A673 (cell line): ENCODE results near the gene ABCC10. TPM values are rescaled to one million over a fixed set of nuclear protein-coding genes. Genes with fewer than 3 reads are reported as not detected.

ENCODE experiments used
- Bru-seq: library from RNA; stranded (reverse); fragments of 400-500 nt; gene quantifications from one replicate; lab custom pipeline; 2021; lab: Mats Ljungman, UMichigan
- BruChase-seq, 2 experiments: library from RNA; stranded (reverse); fragments of 400-500 nt; gene quantifications; one replicate each; lab custom pipeline; 2021; lab: Mats Ljungman, UMichigan
- BruUV-seq: library from RNA; stranded (reverse); fragments of 400-500 nt; replicated peaks from 2 replicates; lab custom pipeline; 2021; lab: Mats Ljungman, UMichigan
- CTCF ChIA-PET: fragments of 300-600 bp; sonication (Branson Sonifier 250); formaldehyde crosslinking; loops from one replicate; lab custom pipeline; 2022; ENCODE audit warnings: antibody characterized with exemption; lab: Charles Lee
- POLR2A ChIA-PET: fragments of 300-600 bp; sonication (Branson Sonifier 250); formaldehyde crosslinking; loops from one replicate; lab custom pipeline; 2022; ENCODE audit warnings: antibody characterized with exemption; ENCODE audit not compliant: low non-redundant PET; lab: Charles Lee
- DNase-seq: peaks from one replicate; pipeline ENCODE4 v3.0.0-alpha.2; 2015; ENCODE audit warnings: low spot score
- H3K27ac ChIP-seq: fragments of 200-600 bp; sonication (generic); 2 replicates; pipeline ENCODE4 v1.5.1; 2016; ENCODE audit warnings: mixed run types, low read depth, mild to moderate bottlenecking, mixed read lengths, antibody characterized with exemption, low read length; ENCODE audit not compliant: poor library complexity, severe bottlenecking
- H3K27me3 ChIP-seq: fragments of 200-600 bp; sonication (generic); replicated peaks from 2 replicates; pipeline ENCODE4 v1.6.1; 2017; ENCODE audit warnings: mixed run types, low read depth, mild to moderate bottlenecking, mixed read lengths, antibody characterized with exemption, low read length; ENCODE audit not compliant: insufficient read depth, poor library complexity
- H3K36me3 ChIP-seq: fragments of 200-600 bp; sonication (generic); 2 replicates; pipeline ENCODE4 v1.6.1; 2016; ENCODE audit warnings: mixed run types, mild to moderate bottlenecking, mixed read lengths, antibody characterized with exemption, low read length; ENCODE audit not compliant: insufficient read depth, poor library complexity, severe bottlenecking
- H3K4me1 ChIP-seq: fragments of 200-600 bp; sonication (generic); 2 replicates; pipeline ENCODE4 v1.6.1; 2017; ENCODE audit warnings: mixed run types, mild to moderate bottlenecking, mixed read lengths, antibody characterized with exemption, low read length; ENCODE audit not compliant: insufficient read depth, poor library complexity, severe bottlenecking
- H3K4me3 ChIP-seq: fragments of 200-600 bp; sonication (generic); 2 replicates; pipeline ENCODE4 v1.5.1; 2016; ENCODE audit warnings: low read depth, mixed run types, mild to moderate bottlenecking, mixed read lengths, low read length; ENCODE audit not compliant: poor library complexity, severe bottlenecking
- H3K9me3 ChIP-seq: fragments of 200-600 bp; sonication (generic); 2 replicates; pipeline ENCODE4 v1.6.1; 2016; ENCODE audit warnings: mixed run types, low read depth, mild to moderate bottlenecking, mixed read lengths, antibody characterized with exemption, low read length; ENCODE audit not compliant: poor library complexity, severe bottlenecking
- EZH2 ChIP-seq: fragments of 200-600 bp; sonication (generic); IDR thresholded peaks from 2 replicates; pipeline ENCODE4 v1.6.1; 2017; ENCODE audit warnings: borderline replicate concordance, low read depth, mild to moderate bottlenecking, mixed read lengths, antibody characterized with exemption, low read length; ENCODE audit not compliant: poor library complexity, severe bottlenecking
- intact Hi-C: fragments of 100-400 bp; cut with micrococcal nuclease; formaldehyde crosslinking; loops from one replicate; pipeline ENCODE4 v1.10.0; 2022; ENCODE audit not compliant: unreplicated experiment
- long read RNA-seq: library from polyadenylated mRNA; stranded (forward); transcript quantifications from one replicate; pipeline ENCODE4 v2.0.0, GENCODE V29; 2022
- total RNA-seq: library from RNA; stranded (reverse); gene quantifications from 2 replicates; pipeline ENCODE4 v1.2.3, GENCODE V29; 2021
- TF ChIP-seq, protein P1 (sequence below): fragments of 300-800, 200-600 bp; sonication (generic); conservative IDR thresholded peaks from 2 replicates; pipeline ENCODE4 v1.5.1; 2017; ENCODE audit warnings: low read depth, mild to moderate bottlenecking, antibody characterized with exemption, low read length, moderate library complexity, mixed read lengths

The ABCC10 gene, protein sequence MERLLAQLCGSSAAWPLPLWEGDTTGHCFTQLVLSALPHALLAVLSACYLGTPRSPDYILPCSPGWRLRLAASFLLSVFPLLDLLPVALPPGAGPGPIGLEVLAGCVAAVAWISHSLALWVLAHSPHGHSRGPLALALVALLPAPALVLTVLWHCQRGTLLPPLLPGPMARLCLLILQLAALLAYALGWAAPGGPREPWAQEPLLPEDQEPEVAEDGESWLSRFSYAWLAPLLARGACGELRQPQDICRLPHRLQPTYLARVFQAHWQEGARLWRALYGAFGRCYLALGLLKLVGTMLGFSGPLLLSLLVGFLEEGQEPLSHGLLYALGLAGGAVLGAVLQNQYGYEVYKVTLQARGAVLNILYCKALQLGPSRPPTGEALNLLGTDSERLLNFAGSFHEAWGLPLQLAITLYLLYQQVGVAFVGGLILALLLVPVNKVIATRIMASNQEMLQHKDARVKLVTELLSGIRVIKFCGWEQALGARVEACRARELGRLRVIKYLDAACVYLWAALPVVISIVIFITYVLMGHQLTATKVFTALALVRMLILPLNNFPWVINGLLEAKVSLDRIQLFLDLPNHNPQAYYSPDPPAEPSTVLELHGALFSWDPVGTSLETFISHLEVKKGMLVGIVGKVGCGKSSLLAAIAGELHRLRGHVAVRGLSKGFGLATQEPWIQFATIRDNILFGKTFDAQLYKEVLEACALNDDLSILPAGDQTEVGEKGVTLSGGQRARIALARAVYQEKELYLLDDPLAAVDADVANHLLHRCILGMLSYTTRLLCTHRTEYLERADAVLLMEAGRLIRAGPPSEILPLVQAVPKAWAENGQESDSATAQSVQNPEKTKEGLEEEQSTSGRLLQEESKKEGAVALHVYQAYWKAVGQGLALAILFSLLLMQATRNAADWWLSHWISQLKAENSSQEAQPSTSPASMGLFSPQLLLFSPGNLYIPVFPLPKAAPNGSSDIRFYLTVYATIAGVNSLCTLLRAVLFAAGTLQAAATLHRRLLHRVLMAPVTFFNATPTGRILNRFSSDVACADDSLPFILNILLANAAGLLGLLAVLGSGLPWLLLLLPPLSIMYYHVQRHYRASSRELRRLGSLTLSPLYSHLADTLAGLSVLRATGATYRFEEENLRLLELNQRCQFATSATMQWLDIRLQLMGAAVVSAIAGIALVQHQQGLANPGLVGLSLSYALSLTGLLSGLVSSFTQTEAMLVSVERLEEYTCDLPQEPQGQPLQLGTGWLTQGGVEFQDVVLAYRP (N-terminal part only)
- total RNA-seq, result 37.5 and 46.4 TPM in 2 replicates
- percentile 64 among the genes with signal in this experiment for Bru-seq, nascent RNA
- percentile 68 among the genes with signal in this experiment for BruChase-seq, experiment 1, labeled RNA remaining after a 2-hour chase
- percentile 74 among the genes with signal in this experiment for BruChase-seq, experiment 2, labeled RNA remaining after a 6-hour chase
- long read RNA-seq, full-length matches to known transcripts, result 1 of 31 reads
- long read RNA-seq, partial matches to known transcripts, result 9 of 31 reads
- long read RNA-seq, other reads (novel, unspliced or antisense), result 21 of 31 reads

DNA sequence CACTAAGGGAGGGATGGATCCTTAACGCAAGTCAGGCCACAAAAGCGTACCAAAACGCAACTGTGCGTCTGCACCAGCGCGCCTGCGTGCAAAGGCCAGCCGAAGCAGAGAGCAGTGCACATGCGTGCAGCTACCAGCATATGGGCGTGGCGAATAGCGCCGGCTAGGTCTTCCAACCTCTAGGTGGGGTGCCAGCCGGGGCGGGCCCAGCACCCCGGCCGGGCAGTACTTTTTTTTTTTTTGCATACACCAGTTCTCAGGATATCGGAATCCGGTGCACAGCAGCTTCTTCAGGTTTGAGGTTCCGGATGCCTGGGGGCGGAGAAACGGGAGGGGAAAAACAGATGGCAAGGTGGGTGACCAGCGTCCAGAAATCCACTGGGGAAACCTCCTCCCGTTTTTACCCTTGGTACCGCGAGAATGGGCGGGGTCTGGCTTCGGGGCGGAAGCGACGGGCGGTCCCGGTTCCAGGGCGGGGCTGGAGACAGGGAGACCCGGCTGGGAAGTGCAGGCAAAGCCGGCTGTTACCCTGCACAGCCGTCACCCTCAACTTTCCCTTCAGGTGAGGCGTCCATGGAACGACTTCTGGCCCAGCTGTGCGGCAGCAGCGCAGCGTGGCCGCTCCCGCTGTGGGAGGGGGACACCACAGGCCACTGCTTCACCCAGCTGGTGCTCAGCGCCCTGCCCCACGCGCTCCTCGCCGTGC is at the start of gene ABCC10:
Gene ABCC10 (plus strand): TSS at position 136 of the 706 bp plus-strand sequence. CDS start 438 bp downstream, at position 574.
- TF ChIP-seq, protein P1, sequence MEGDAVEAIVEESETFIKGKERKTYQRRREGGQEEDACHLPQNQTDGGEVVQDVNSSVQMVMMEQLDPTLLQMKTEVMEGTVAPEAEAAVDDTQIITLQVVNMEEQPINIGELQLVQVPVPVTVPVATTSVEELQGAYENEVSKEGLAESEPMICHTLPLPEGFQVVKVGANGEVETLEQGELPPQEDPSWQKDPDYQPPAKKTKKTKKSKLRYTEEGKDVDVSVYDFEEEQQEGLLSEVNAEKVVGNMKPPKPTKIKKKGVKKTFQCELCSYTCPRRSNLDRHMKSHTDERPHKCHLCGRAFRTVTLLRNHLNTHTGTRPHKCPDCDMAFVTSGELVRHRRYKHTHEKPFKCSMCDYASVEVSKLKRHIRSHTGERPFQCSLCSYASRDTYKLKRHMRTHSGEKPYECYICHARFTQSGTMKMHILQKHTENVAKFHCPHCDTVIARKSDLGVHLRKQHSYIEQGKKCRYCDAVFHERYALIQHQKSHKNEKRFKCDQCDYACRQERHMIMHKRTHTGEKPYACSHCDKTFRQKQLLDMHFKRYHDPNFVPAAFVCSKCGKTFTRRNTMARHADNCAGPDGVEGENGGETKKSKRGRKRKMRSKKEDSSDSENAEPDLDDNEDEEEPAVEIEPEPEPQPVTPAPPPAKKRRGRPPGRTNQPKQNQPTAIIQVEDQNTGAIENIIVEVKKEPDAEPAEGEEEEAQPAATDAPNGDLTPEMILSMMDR, result peak; percentile 57
- no peak for TF ChIP-seq EZH2
- CTCF ChIA-PET, result interaction anchor here (0.6 to 0.7 kb wide), 2 partner anchors 29 to 726 kb away, joined by 4 read pairs; no protein-coding TSS in a partner anchor
- Histone ChIP-seq H3K9me3 (no peaks in the 10 kb centered on the region), H3K4me1 (peaks cover 8% of the 10 kb centered on the region), H3K27me3 (no peaks in the 10 kb centered on the region), H3K4me3 (peak within 1 kb of the TSS; percentile 79), H3K36me3 (no peaks in the 10 kb centered on the region), H3K27ac (peak within 1 kb of the TSS; percentile 86)
- DNase-seq, result peak; percentile 96
- POLR2A ChIA-PET, result interaction anchor here (0.7 kb wide), 1 partner anchor 773 kb away, joined by 10 read pairs; no protein-coding TSS in a partner anchor
- BruUV-seq, result no TSS peak
- intact Hi-C loops, result no loop called here

DNA sequence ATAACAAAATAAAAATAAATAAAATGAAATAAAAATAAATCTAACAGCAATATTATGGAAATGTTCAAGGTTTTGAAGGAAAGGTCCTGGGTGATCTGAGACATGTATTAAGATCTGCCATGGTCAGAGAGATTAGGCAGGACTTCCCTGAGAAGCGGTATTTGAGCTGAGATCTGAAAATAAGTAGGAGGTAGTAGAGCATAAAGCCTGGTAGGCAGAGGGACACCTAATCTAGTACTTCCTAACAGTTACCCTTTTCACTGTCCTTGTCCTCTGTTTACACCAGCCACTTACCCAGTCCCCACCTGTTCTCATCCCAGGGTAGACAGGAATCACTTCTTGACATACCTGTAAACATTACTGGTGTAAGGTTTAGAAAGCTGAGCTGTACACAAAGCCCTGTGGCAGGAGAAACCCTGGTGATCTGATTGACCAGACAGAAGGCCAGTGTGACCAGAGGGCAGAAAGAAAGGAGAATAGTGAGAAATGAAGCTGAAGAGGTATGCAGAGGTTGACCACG is 49.6 kb upstream of the ABCC10 start:
- TF ChIP-seq EZH2, result no peak
- TF ChIP-seq, protein P1, result no peak
- Histone ChIP-seq H3K27ac (no peak overlapping the region), H3K4me1 (no peaks in the 10 kb centered on the region), H3K36me3 (no peaks in the 10 kb centered on the region), H3K27me3 (no peaks in the 10 kb centered on the region), H3K4me3 (no peak overlapping the region), H3K9me3 (no peaks in the 10 kb centered on the region)
- BruUV-seq, result no TSS peak
- DNase-seq, result no peak
- CTCF ChIA-PET, result interaction anchor here (0.6 kb wide), 1 partner anchor 233 kb away, joined by 3 read pairs; no protein-coding TSS in a partner anchor
- POLR2A ChIA-PET, result interaction anchor here (0.7 kb wide), 1 partner anchor 61 kb away, joined by 3 read pairs; no protein-coding TSS in a partner anchor
- intact Hi-C loops, result no loop called here
